Calu3 (cell line): Measurements from ENCODE around the gene TRPC4. TPM values are rescaled to one million over a fixed set of nuclear protein-coding genes. Genes with fewer than 3 reads are reported as not detected.

Source experiments
- BruUV-seq: library from RNA; stranded (reverse); fragments of 400-500 nt; replicated peaks from 2 replicates; lab custom pipeline; 2021; lab: Mats Ljungman, UMichigan
- CTCF ChIA-PET: fragments of 300-600 bp; sonication (Branson Sonifier 250); formaldehyde crosslinking; loops from one replicate; lab custom pipeline; 2022; ENCODE audit warnings: antibody characterized with exemption; lab: Charles Lee
- DNase-seq: peaks from one replicate; pipeline ENCODE4 v3.0.0; 2022
- H3K27ac Mint-ChIP-seq: one replicate; pipeline ENCODE4 v1.8.0; 2022; ENCODE audit warnings: mixed read lengths; ENCODE audit not compliant: unreplicated experiment
- H3K27me3 Mint-ChIP-seq: one replicate; pipeline ENCODE4 v1.8.0; 2022; ENCODE audit warnings: mixed read lengths; ENCODE audit not compliant: unreplicated experiment
- H3K36me3 Mint-ChIP-seq: one replicate; pipeline ENCODE4 v1.8.0; 2022; ENCODE audit warnings: mild to moderate bottlenecking, moderate library complexity, mixed read lengths; ENCODE audit not compliant: insufficient read depth, unreplicated experiment
- H3K4me1 Mint-ChIP-seq: one replicate; pipeline ENCODE4 v1.8.0; 2022; ENCODE audit warnings: mild to moderate bottlenecking, low read depth, mixed read lengths; ENCODE audit not compliant: unreplicated experiment
- H3K4me3 Mint-ChIP-seq: one replicate; pipeline ENCODE4 v1.8.0; 2022; ENCODE audit warnings: mild to moderate bottlenecking, low read depth, moderate library complexity, mixed read lengths; ENCODE audit not compliant: unreplicated experiment
- H3K9me3 Mint-ChIP-seq: one replicate; pipeline ENCODE4 v1.8.0; 2022; ENCODE audit warnings: low read depth, mixed read lengths; ENCODE audit not compliant: unreplicated experiment
- intact Hi-C: fragments of 100-400 bp; cut with micrococcal nuclease; formaldehyde crosslinking; loops from one replicate; pipeline ENCODE4 v1.10.0; 2022; ENCODE audit not compliant: unreplicated experiment
- total RNA-seq: library from RNA; stranded (reverse); gene quantifications from 2 replicates; pipeline ENCODE4 v1.2.3, GENCODE V29; 2022
- TF ChIP-seq, protein P1 (sequence below): fragments of 200-600 bp; IDR thresholded peaks from one replicate; pipeline ENCODE4 v1.8.0; 2022; ENCODE audit warnings: antibody characterized with exemption; ENCODE audit not compliant: unreplicated experiment

The TRPC4 gene
- total RNA-seq, 1 experiment from 2014 or later, result not detected

- intact Hi-C loops, result loop anchor here (10.0 kb wide), 2 partner anchors 116 to 886 kb away; no protein-coding TSS in a partner anchor
- no peak for DNase-seq
- CTCF ChIA-PET, result interaction anchor here (1.3 kb wide), 1 partner anchor 9 kb away, joined by 3 read pairs; no protein-coding TSS in a partner anchor
- no peaks in the 10 kb centered on the region for H3K36me3 Mint-ChIP-seq
- TF ChIP-seq, protein P1, sequence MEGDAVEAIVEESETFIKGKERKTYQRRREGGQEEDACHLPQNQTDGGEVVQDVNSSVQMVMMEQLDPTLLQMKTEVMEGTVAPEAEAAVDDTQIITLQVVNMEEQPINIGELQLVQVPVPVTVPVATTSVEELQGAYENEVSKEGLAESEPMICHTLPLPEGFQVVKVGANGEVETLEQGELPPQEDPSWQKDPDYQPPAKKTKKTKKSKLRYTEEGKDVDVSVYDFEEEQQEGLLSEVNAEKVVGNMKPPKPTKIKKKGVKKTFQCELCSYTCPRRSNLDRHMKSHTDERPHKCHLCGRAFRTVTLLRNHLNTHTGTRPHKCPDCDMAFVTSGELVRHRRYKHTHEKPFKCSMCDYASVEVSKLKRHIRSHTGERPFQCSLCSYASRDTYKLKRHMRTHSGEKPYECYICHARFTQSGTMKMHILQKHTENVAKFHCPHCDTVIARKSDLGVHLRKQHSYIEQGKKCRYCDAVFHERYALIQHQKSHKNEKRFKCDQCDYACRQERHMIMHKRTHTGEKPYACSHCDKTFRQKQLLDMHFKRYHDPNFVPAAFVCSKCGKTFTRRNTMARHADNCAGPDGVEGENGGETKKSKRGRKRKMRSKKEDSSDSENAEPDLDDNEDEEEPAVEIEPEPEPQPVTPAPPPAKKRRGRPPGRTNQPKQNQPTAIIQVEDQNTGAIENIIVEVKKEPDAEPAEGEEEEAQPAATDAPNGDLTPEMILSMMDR, result no peak
- no peak overlapping the region for H3K4me3 Mint-ChIP-seq
- BruUV-seq, result no TSS peak
- no peak overlapping the region for H3K27ac Mint-ChIP-seq
- H3K27me3 Mint-ChIP-seq, result no peaks in the 10 kb centered on the region
- H3K4me1 Mint-ChIP-seq, result peaks cover 7% of the 10 kb centered on the region
- H3K9me3 Mint-ChIP-seq, result no peaks in the 10 kb centered on the region
These were observed 221.0 kb downstream of the TRPC4 start for GRCh38 chr13:37648609-37649008.

GRCh38 chr13:37647031-37647650 is 222.4 kb downstream of the TRPC4 start:
- BruUV-seq, result no TSS peak
- no peak overlapping the region for H3K4me3 Mint-ChIP-seq
- TF ChIP-seq, protein P1, result no peak
- CTCF ChIA-PET, result no interaction called here
- H3K9me3 Mint-ChIP-seq, result no peaks in the 10 kb centered on the region
- H3K36me3 Mint-ChIP-seq, result no peaks in the 10 kb centered on the region
- intact Hi-C loops, result loop anchor here (10.0 kb wide), 2 partner anchors 118 to 888 kb away; no protein-coding TSS in a partner anchor
- H3K27me3 Mint-ChIP-seq, result no peaks in the 10 kb centered on the region
- H3K27ac Mint-ChIP-seq, result no peak overlapping the region
- DNase-seq, result no peak
- peaks cover 7% of the 10 kb centered on the region for H3K4me1 Mint-ChIP-seq

DNA sequence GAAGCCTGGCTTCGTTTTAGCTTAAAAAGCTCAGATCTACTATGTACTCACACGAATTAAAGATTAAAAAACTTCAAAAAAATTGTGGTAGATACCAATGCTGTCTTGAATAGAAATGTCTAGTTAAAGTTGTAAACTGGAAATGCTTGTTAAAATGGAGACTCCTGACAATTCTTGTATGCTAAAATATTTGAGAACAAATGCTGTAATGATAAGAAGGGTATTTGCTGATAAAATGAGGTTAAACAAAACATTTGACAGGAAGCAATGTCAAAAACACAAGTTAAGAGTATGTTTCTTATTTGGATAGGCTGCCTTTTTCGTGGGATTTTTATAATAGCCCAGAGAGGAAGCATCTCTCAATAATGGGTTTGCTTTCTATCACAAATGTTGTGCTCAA is 223.0 kb downstream of the TRPC4 start:
- Mint-ChIP-seq H3K4me1 (peaks cover 7% of the 10 kb centered on the region), H3K9me3 (no peaks in the 10 kb centered on the region), H3K27me3 (no peaks in the 10 kb centered on the region), H3K4me3 (no peak overlapping the region), H3K36me3 (no peaks in the 10 kb centered on the region), H3K27ac (no peak overlapping the region)
- CTCF ChIA-PET, result no interaction called here
- intact Hi-C loops, result loop anchor here (10.0 kb wide), 2 partner anchors 118 to 888 kb away; no protein-coding TSS in a partner anchor
- BruUV-seq, result no TSS peak
- TF ChIP-seq, protein P1, result no peak
- no peak for DNase-seq

GRCh38 chr13:37645181-37645740 is 224.3 kb downstream of the TRPC4 start:
- Mint-ChIP-seq H3K4me1 (peaks cover 7% of the 10 kb centered on the region), H3K36me3 (no peaks in the 10 kb centered on the region), H3K27me3 (no peaks in the 10 kb centered on the region), H3K4me3 (no peak overlapping the region), H3K27ac (no peak overlapping the region), H3K9me3 (no peaks in the 10 kb centered on the region)
- TF ChIP-seq, protein P1, result no peak
- DNase-seq, result no peak
- no TSS peak for BruUV-seq
- CTCF ChIA-PET, result no interaction called here
- intact Hi-C loops, result loop anchor here (10.0 kb wide), 2 partner anchors 120 to 890 kb away; no protein-coding TSS in a partner anchor
